Measurements from ENCODE around the gene SNX19.

SNX19 gene

GRCh38 chr11:130881475-130882137 is 34.7 kb downstream of the SNX19 start:
- no peak overlapping the region for H3K4me3 ChIP-seq (ENCODE audit: low read length)
- no peak for TF ChIP-seq CTCF (conservative IDR thresholded peaks at IDR 0.05; ENCODE audit: low read depth, low read length)
- no peak for DNase-seq (ENCODE audit: low read depth)

GRCh38 chr11:130879836-130880235 is 36.4 kb downstream of the SNX19 start:
- DNase-seq (ENCODE audit: low read depth): no peak
- TF ChIP-seq CTCF (conservative IDR thresholded peaks at IDR 0.05; ENCODE audit: low read depth, low read length): no peak
- no peak overlapping the region for H3K4me3 ChIP-seq (ENCODE audit: low read length)

GRCh38 chr11:130876931-130877915 is 39.1 kb downstream of the SNX19 start:
- TF ChIP-seq CTCF (conservative IDR thresholded peaks at IDR 0.05; ENCODE audit: low read depth, low read length): no peak
- H3K4me3 ChIP-seq (ENCODE audit: low read length): no peak overlapping the region
- DNase-seq (ENCODE audit: low read depth): no peak

- no peak for TF ChIP-seq CTCF (conservative IDR thresholded peaks at IDR 0.05; ENCODE audit: low read depth, low read length)
- no peak overlapping the region for H3K4me3 ChIP-seq (ENCODE audit: low read length)
Observed at GRCh38 chr11:130876100-130876499, 40.2 kb downstream of the SNX19 start.

GRCh38 chr11:130874955-130875531 is 41.2 kb downstream of the SNX19 start:
- no peak for DNase-seq (ENCODE audit: low read depth)
- H3K4me3 ChIP-seq (ENCODE audit: low read length): no peak overlapping the region
- TF ChIP-seq CTCF (conservative IDR thresholded peaks at IDR 0.05; ENCODE audit: low read depth, low read length): no peak

More at GRCh38 chr11:130876100-130876499, 40.2 kb downstream of the SNX19 start:
- DNase-seq (ENCODE audit: low read depth): no peak

- H3K4me3 ChIP-seq (ENCODE audit: low read length): no peak overlapping the region
- DNase-seq (ENCODE audit: low read depth): no peak
- TF ChIP-seq CTCF (conservative IDR thresholded peaks at IDR 0.05; ENCODE audit: low read depth, low read length): no peak
Observed at GRCh38 chr11:130874396-130874795, 41.9 kb downstream of the SNX19 start.
